Panc1 (cell line): ENCODE measurements around the gene MGMT. TPM values are rescaled to one million over a fixed set of nuclear protein-coding genes. Genes with fewer than 3 reads are reported as not detected.

Source experiments
- ATAC-seq: fragments of 200-7000 bp; cut with Tn5 transposase; 2 replicates; pipeline ENCODE4 v1.9.1; 2020; ENCODE audit warnings: mild to moderate bottlenecking, moderate library complexity
- BruUV-seq: library from RNA; stranded (reverse); fragments of 400-500 nt; replicated peaks from 2 replicates; lab custom pipeline; 2021; lab: Mats Ljungman, UMichigan
- CTCF ChIA-PET: fragments of 300-600 bp; sonication (Branson Sonifier 250); formaldehyde crosslinking; loops from one replicate; lab custom pipeline; 2022; ENCODE audit warnings: antibody characterized with exemption; lab: Charles Lee
- POLR2A ChIA-PET: fragments of 300-600 bp; sonication (Branson Sonifier 250); formaldehyde crosslinking; loops from one replicate; lab custom pipeline; 2022; ENCODE audit warnings: antibody characterized with exemption; lab: Charles Lee
- DNase-seq: peaks from one replicate; pipeline ENCODE4 v3.0.0-alpha.2; 2010; ENCODE audit warnings: low read depth, low spot score
- H3K27ac ChIP-seq: 2 replicates; pipeline ENCODE4 v1.5.1; 2011; ENCODE audit warnings: mild to moderate bottlenecking, low read length, inconsistent platforms
- H3K27me3 ChIP-seq: fragments of 200-500 bp; sonication (Bioruptor generic); 2 replicates; pipeline ENCODE4 v1.6.0; 2014; ENCODE audit warnings: low read length, inconsistent platforms; ENCODE audit not compliant: control insufficient read depth, insufficient read depth
- H3K36me3 ChIP-seq: fragments of 200-500 bp; sonication (Bioruptor generic); 2 replicates; pipeline ENCODE4 v1.5.1; 2014; ENCODE audit warnings: inconsistent platforms, mild to moderate bottlenecking, low read length, moderate library complexity; ENCODE audit not compliant: control insufficient read depth, insufficient read depth
- H3K4me1 ChIP-seq: 2 replicates; pipeline ENCODE4 v1.5.1; 2011; ENCODE audit warnings: inconsistent platforms, mild to moderate bottlenecking, low read length, moderate library complexity; ENCODE audit not compliant: control insufficient read depth, insufficient read depth
- H3K4me3 ChIP-seq, 2 experiments: 2 replicates each; pipeline ENCODE4 v1.5.1; 2011 to 2012; ENCODE audit warnings: low read depth in 2 of 2, low read length in 2 of 2, mild to moderate bottlenecking in 2 of 2, inconsistent platforms in 1 of 2, moderate library complexity in 1 of 2
- H3K9me3 ChIP-seq: fragments of 200-500 bp; sonication (Bioruptor generic); 2 replicates; pipeline ENCODE4 v1.5.1; 2014; ENCODE audit warnings: low read depth, mild to moderate bottlenecking, inconsistent platforms, low read length, moderate library complexity; ENCODE audit not compliant: control insufficient read depth, insufficient read depth
- POLR2AphosphoS5 ChIP-seq: IDR thresholded peaks from 2 replicates; pipeline ENCODE4 v1.6.1; 2012; ENCODE audit warnings: mild to moderate bottlenecking, low read depth, low read length, moderate library complexity
- REST ChIP-seq, 2 experiments: IDR thresholded peaks; 2 replicates each; pipeline ENCODE4 v1.6.1; 2011 to 2012; ENCODE audit warnings: low read depth in 2 of 2, control low read depth in 1 of 2, low read length in 1 of 2, mild to moderate bottlenecking in 1 of 2, moderate library complexity in 1 of 2; ENCODE audit not compliant: insufficient read depth in 1 of 2
- SIN3A ChIP-seq: IDR thresholded peaks from 2 replicates; pipeline ENCODE4 v1.6.1; 2012; ENCODE audit warnings: low read depth, mild to moderate bottlenecking, low read length, moderate library complexity, borderline replicate concordance; ENCODE audit not compliant: insufficient read depth
- TCF7L2 ChIP-seq: IDR thresholded peaks from 2 replicates; pipeline ENCODE4 v1.6.1; 2011; ENCODE audit warnings: mild to moderate bottlenecking, low read depth, low read length, inconsistent platforms
- in situ Hi-C: cut with HindIII; loops from 2 replicates; pipeline ENCODE4 v1.10.0; 2016; ENCODE audit warnings: low sequenced_read_pairs, low pct_unique_long_range_greater_than_20kb
- intact Hi-C: fragments of 100-400 bp; cut with micrococcal nuclease; formaldehyde crosslinking; loops from one replicate; pipeline ENCODE4 v1.10.0; 2022; ENCODE audit not compliant: unreplicated experiment
- total RNA-seq: library from RNA; stranded (reverse); gene quantifications from one replicate; pipeline ENCODE4 v1.2.1, GENCODE V29; 2021; ENCODE audit not compliant: unreplicated experiment
- TF ChIP-seq, protein P1 (sequence below): fragments of 450-650 bp; IDR thresholded peaks from 2 replicates; pipeline ENCODE4 v1.5.1; 2017; ENCODE audit warnings: mild to moderate bottlenecking

MGMT gene
- total RNA-seq, 1 experiment from 2014 or later, result 27.3 TPM

GRCh38 chr10:129706081-129706480 lies 239.0 kb downstream of the MGMT start:
- DNase-seq (no peak), ATAC-seq (no peak)
- Histone ChIP-seq H3K4me3 (no peak overlapping the region), H3K27ac (no peak overlapping the region), H3K9me3 (no peaks in the 10 kb centered on the region), H3K4me1 (peaks cover 5% of the 10 kb centered on the region; the same call in 1 of the 2 replicates), H3K36me3 (no peaks in the 10 kb centered on the region), H3K27me3 (no peaks in the 10 kb centered on the region)
- POLR2A ChIA-PET, result no interaction called here
- TF ChIP-seq REST (IDR thresholded peaks at IDR 0.05; ENCODE audit: insufficient read depth in 1 of 2, low read depth in 2 of 2, low read length in 1 of 2) (no peak), SIN3A (no peak), TCF7L2 (no peak), POLR2AphosphoS5 (no peak)
- TF ChIP-seq, protein P1, sequence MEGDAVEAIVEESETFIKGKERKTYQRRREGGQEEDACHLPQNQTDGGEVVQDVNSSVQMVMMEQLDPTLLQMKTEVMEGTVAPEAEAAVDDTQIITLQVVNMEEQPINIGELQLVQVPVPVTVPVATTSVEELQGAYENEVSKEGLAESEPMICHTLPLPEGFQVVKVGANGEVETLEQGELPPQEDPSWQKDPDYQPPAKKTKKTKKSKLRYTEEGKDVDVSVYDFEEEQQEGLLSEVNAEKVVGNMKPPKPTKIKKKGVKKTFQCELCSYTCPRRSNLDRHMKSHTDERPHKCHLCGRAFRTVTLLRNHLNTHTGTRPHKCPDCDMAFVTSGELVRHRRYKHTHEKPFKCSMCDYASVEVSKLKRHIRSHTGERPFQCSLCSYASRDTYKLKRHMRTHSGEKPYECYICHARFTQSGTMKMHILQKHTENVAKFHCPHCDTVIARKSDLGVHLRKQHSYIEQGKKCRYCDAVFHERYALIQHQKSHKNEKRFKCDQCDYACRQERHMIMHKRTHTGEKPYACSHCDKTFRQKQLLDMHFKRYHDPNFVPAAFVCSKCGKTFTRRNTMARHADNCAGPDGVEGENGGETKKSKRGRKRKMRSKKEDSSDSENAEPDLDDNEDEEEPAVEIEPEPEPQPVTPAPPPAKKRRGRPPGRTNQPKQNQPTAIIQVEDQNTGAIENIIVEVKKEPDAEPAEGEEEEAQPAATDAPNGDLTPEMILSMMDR, result no peak
- intact Hi-C loops (no loop called here), in situ Hi-C loops (no loop called here)
- BruUV-seq, result no TSS peak
- CTCF ChIA-PET, result no interaction called here

GRCh38 chr10:129706523-129706922 lies 239.5 kb downstream of the MGMT start:
- in situ Hi-C loops (no loop called here), intact Hi-C loops (no loop called here)
- H3K27ac ChIP-seq, result no peak overlapping the region
- H3K27me3 ChIP-seq, result no peaks in the 10 kb centered on the region
- no peaks in the 10 kb centered on the region for H3K36me3 ChIP-seq
- ATAC-seq (no peak), DNase-seq (no peak)
- POLR2A ChIA-PET, result no interaction called here
- CTCF ChIA-PET, result no interaction called here
- H3K9me3 ChIP-seq, result no peaks in the 10 kb centered on the region
- H3K4me1 ChIP-seq, result peaks cover 5% of the 10 kb centered on the region; the same call in 1 of the 2 replicates
- H3K4me3 ChIP-seq, result no peak overlapping the region
- TF ChIP-seq SIN3A (no peak), POLR2AphosphoS5 (no peak), TCF7L2 (no peak), REST (IDR thresholded peaks at IDR 0.05; ENCODE audit: insufficient read depth in 1 of 2, low read depth in 2 of 2, low read length in 1 of 2) (no peak)
- TF ChIP-seq, protein P1, result no peak
- no TSS peak for BruUV-seq
